HepG2 (cell line): ENCODE measurements around the gene RUSF1. TPM values are rescaled to one million over a fixed set of nuclear protein-coding genes. Genes with fewer than 3 reads are reported as not detected.

Source experiments
- EEA1 ChIP-seq: sonication (generic); formaldehyde crosslinking; IDR thresholded peaks from 2 replicates; pipeline ENCODE4 v1.5.1; 2020; ENCODE audit warnings: mild to moderate bottlenecking, missing genetic modification reagents, borderline replicate concordance
- GTF2F1 ChIP-seq: fragments of 150-350 bp; IDR thresholded peaks from 2 replicates; pipeline ENCODE4 v1.6.1; 2014; ENCODE audit warnings: low read length
- LCORL ChIP-seq, 2 experiments: fragments of 450-650 bp in 1 of 2; sonication (generic) in 1 of 2; formaldehyde crosslinking in 1 of 2; IDR thresholded peaks; 2 replicates each; pipeline versions ENCODE4 v1.5.0 to v1.6.1; 2017 to 2020; ENCODE audit warnings: antibody characterized with exemption in 1 of 2, missing genetic modification reagents in 1 of 2
- MEF2D ChIP-seq: sonication (generic); formaldehyde crosslinking; IDR thresholded peaks from 2 replicates; pipeline ENCODE4 v1.5.1; 2020; ENCODE audit warnings: mild to moderate bottlenecking, missing genetic modification reagents
- TSC22D2 ChIP-seq: sonication (generic); formaldehyde crosslinking; IDR thresholded peaks from 2 replicates; pipeline ENCODE4 v1.5.1; 2020; ENCODE audit warnings: missing genetic modification reagents, mild to moderate bottlenecking, borderline replicate concordance
- U2AF1 ChIP-seq: fragments of 200-400 bp; formaldehyde crosslinking; optimal IDR thresholded peaks from 2 replicates; pipeline ENCODE3; 2017; ENCODE audit warnings: mild to moderate bottlenecking, low read depth, low read length
- ZBTB21 ChIP-seq: sonication (generic); formaldehyde crosslinking; IDR thresholded peaks from 2 replicates; pipeline ENCODE4 v1.4.0; 2020; ENCODE audit warnings: missing genetic modification reagents
- ZNF530 ChIP-seq: sonication (generic); formaldehyde crosslinking; IDR thresholded peaks from 2 replicates; pipeline ENCODE4 v1.5.0; 2020; ENCODE audit warnings: low read depth, mild to moderate bottlenecking, missing genetic modification reagents
- ZNF615 ChIP-seq: sonication (generic); formaldehyde crosslinking; IDR thresholded peaks from 2 replicates; pipeline ENCODE4 v1.5.0; 2020; ENCODE audit warnings: mild to moderate bottlenecking, missing genetic modification reagents, borderline replicate concordance
- ZNF678 ChIP-seq: sonication (generic); formaldehyde crosslinking; IDR thresholded peaks from 2 replicates; pipeline ENCODE4 v1.4.0; 2020; ENCODE audit warnings: mild to moderate bottlenecking, missing genetic modification reagents
- ZNF792 ChIP-seq: IDR thresholded peaks from 2 replicates; pipeline ENCODE4 v1.6.1; 2016
- ZNF850 ChIP-seq: sonication (generic); formaldehyde crosslinking; conservative IDR thresholded peaks from 2 replicates; pipeline ENCODE4 v1.9.0; 2021; ENCODE audit warnings: mild to moderate bottlenecking, missing genetic modification reagents
- polyA plus RNA-seq, 8 experiments: library from polyadenylated mRNA; depleted of rRNA in 3 of 8; stranded (reverse) in 7 of 8; unstranded in 1 of 8; fragments of >200 nt; fragmentation: Illumina TruSeq in 4 of 8; extraction: Trizol in 4 of 8; gene quantifications; 2 replicates each; pipeline versions ENCODE4 v1.2.1 to v1.2.3, GENCODE V29; 2011 to 2016; ENCODE audit warnings: low read depth in 4 of 8, missing spikeins in 1 of 8, mixed read lengths in 1 of 8; ENCODE audit not compliant: insufficient read depth in 1 of 8
- total RNA-seq, 5 experiments: library from RNA; depleted of rRNA; stranded (reverse); fragments of >200 nt; fragmentation: Illumina TruSeq; extraction: Trizol; gene quantifications; 2 replicates each; pipeline ENCODE4 v1.2.3, GENCODE V29; 2016; ENCODE audit warnings: low read depth in 1 of 5
- TF ChIP-seq, protein P1 (sequence below): sonication (generic); formaldehyde crosslinking; IDR thresholded peaks from 2 replicates; pipeline ENCODE4 v1.4.0; 2020; ENCODE audit warnings: missing genetic modification reagents
- TF ChIP-seq, protein P2 (sequence below): sonication (generic); formaldehyde crosslinking; IDR thresholded peaks from 2 replicates; pipeline ENCODE4 v1.4.0; 2020; ENCODE audit warnings: missing genetic modification reagents
- TF ChIP-seq, protein P3 (sequence below): IDR thresholded peaks from 2 replicates; pipeline ENCODE4 v1.6.1; 2016; ENCODE audit warnings: low read depth, missing genetic modification reagents, missing compliant biosample characterization
- TF ChIP-seq, protein P4 (sequence below): sonication (generic); formaldehyde crosslinking; IDR thresholded peaks from 2 replicates; pipeline ENCODE4 v1.5.0; 2020; ENCODE audit warnings: missing genetic modification reagents
- TF ChIP-seq, protein P5 (sequence below): IDR thresholded peaks from 2 replicates; pipeline ENCODE4 v1.6.1; 2016; ENCODE audit warnings: mild to moderate bottlenecking, missing biosample characterization, missing genetic modification reagents

RUSF1 gene
- total and polyA plus RNA-seq, 2 of the 13 experiments (the other 11 are each of a cell fraction or from before 2014, with no cell fraction given) = 40.8 to 50.2 TPM

DNA sequence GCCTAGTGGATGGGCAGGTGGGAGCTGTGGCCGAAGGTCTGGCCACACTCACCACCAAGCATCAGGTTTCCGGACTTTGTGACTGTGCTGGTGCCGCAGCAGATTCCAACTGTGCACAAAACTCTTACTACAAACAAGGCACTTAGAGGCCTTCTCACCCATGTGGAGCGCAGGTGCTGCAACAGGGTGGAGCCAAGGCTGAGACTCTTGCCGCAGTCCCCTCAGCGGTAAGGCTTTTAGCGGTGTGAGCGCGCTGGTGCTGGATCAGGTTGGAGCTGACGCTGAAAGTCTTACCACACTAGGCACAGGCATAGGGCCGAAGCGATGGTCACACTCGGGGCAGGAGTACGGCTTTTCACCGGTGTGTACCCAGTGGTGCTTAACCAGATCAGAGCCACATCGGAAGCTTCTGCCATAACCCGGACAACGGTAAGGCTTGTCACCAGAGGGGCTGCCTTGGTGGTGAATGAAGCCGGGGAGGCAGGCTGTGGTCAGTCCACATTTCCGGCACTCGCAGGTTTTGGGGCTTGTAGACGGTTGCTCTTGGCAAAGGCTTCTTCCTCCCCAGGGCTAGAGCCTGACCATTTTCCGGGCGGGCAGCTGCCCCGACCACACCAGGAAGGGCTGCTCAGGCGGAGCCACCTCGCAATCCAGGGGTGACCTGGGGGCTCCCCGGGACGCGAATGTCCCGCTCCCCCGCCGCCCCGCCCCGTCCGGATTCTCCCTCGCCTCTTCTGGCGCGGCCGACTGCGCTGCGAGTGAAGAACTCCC, 49.9 kb downstream of the RUSF1 start (continued):
- TF ChIP-seq TSC22D2 = peak; percentile 81; the same call in 1 of the 2 replicates
- TF ChIP-seq, protein P1, sequence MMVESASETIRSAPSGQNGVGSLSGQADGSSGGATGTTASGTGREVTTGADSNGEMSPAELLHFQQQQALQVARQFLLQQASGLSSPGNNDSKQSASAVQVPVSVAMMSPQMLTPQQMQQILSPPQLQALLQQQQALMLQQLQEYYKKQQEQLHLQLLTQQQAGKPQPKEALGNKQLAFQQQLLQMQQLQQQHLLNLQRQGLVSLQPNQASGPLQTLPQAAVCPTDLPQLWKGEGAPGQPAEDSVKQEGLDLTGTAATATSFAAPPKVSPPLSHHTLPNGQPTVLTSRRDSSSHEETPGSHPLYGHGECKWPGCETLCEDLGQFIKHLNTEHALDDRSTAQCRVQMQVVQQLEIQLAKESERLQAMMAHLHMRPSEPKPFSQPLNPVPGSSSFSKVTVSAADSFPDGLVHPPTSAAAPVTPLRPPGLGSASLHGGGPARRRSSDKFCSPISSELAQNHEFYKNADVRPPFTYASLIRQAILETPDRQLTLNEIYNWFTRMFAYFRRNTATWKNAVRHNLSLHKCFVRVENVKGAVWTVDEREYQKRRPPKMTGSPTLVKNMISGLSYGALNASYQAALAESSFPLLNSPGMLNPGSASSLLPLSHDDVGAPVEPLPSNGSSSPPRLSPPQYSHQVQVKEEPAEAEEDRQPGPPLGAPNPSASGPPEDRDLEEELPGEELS (CRISPR knock-in tag) = peak; percentile 70; the same call in 1 of the 2 replicates
- TF ChIP-seq, protein P2, sequence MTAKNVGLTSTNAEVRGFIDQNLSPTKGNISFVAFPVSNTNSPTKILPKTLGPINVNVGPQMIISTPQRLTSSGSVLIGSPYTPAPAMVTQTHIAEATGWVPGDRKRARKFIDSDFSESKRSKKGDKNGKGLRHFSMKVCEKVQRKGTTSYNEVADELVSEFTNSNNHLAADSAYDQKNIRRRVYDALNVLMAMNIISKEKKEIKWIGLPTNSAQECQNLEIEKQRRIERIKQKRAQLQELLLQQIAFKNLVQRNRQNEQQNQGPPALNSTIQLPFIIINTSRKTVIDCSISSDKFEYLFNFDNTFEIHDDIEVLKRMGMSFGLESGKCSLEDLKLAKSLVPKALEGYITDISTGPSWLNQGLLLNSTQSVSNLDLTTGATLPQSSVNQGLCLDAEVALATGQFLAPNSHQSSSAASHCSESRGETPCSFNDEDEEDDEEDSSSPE (CRISPR knock-in tag) = peak; percentile 71
- no peak for TF ChIP-seq LCORL (IDR thresholded peaks at IDR 0.05)
- peak; percentile 90; the same call in 1 of the 2 replicates for TF ChIP-seq LCORL (CRISPR knock-in tag; IDR thresholded peaks at IDR 0.05)
- TF ChIP-seq MEF2D (CRISPR knock-in tag) = peak; percentile 89
- TF ChIP-seq, protein P3, sequence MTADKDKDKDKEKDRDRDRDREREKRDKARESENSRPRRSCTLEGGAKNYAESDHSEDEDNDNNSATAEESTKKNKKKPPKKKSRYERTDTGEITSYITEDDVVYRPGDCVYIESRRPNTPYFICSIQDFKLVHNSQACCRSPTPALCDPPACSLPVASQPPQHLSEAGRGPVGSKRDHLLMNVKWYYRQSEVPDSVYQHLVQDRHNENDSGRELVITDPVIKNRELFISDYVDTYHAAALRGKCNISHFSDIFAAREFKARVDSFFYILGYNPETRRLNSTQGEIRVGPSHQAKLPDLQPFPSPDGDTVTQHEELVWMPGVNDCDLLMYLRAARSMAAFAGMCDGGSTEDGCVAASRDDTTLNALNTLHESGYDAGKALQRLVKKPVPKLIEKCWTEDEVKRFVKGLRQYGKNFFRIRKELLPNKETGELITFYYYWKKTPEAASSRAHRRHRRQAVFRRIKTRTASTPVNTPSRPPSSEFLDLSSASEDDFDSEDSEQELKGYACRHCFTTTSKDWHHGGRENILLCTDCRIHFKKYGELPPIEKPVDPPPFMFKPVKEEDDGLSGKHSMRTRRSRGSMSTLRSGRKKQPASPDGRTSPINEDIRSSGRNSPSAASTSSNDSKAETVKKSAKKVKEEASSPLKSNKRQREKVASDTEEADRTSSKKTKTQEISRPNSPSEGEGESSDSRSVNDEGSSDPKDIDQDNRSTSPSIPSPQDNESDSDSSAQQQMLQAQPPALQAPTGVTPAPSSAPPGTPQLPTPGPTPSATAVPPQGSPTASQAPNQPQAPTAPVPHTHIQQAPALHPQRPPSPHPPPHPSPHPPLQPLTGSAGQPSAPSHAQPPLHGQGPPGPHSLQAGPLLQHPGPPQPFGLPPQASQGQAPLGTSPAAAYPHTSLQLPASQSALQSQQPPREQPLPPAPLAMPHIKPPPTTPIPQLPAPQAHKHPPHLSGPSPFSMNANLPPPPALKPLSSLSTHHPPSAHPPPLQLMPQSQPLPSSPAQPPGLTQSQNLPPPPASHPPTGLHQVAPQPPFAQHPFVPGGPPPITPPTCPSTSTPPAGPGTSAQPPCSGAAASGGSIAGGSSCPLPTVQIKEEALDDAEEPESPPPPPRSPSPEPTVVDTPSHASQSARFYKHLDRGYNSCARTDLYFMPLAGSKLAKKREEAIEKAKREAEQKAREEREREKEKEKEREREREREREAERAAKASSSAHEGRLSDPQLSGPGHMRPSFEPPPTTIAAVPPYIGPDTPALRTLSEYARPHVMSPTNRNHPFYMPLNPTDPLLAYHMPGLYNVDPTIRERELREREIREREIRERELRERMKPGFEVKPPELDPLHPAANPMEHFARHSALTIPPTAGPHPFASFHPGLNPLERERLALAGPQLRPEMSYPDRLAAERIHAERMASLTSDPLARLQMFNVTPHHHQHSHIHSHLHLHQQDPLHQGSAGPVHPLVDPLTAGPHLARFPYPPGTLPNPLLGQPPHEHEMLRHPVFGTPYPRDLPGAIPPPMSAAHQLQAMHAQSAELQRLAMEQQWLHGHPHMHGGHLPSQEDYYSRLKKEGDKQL (CRISPR knock-in tag) = no peak
- TF ChIP-seq EEA1 (CRISPR knock-in tag) = no peak; the same call in 1 of the 2 replicates
- peak; percentile 97 for TF ChIP-seq ZNF792 (CRISPR knock-in tag)
- no peak for TF ChIP-seq ZNF530
- TF ChIP-seq ZNF850 (CRISPR knock-in tag) = no peak
- no peak for TF ChIP-seq U2AF1
- peak; percentile 79; the same call in 1 of the 2 replicates for TF ChIP-seq ZNF615 (CRISPR knock-in tag)
- TF ChIP-seq ZBTB21 (CRISPR knock-in tag) = peak; percentile 65
- TF ChIP-seq, protein P4, sequence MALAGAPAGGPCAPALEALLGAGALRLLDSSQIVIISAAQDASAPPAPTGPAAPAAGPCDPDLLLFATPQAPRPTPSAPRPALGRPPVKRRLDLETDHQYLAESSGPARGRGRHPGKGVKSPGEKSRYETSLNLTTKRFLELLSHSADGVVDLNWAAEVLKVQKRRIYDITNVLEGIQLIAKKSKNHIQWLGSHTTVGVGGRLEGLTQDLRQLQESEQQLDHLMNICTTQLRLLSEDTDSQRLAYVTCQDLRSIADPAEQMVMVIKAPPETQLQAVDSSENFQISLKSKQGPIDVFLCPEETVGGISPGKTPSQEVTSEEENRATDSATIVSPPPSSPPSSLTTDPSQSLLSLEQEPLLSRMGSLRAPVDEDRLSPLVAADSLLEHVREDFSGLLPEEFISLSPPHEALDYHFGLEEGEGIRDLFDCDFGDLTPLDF (CRISPR knock-in tag) = no peak
- no peak for TF ChIP-seq GTF2F1
- TF ChIP-seq ZNF678 (CRISPR knock-in tag) = no peak
- TF ChIP-seq, protein P5, sequence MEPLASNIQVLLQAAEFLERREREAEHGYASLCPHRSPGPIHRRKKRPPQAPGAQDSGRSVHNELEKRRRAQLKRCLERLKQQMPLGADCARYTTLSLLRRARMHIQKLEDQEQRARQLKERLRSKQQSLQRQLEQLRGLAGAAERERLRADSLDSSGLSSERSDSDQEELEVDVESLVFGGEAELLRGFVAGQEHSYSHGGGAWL (CRISPR knock-in tag) = no peak; the same call in 1 of the 2 replicates
